OCI-LY7 (cell line): ENCODE data around the gene PARVB. TPM values are rescaled to one million over a fixed set of nuclear protein-coding genes. Genes with fewer than 3 reads are reported as not detected.

Experiments used
- BruUV-seq: library from RNA; stranded (reverse); fragments of 400-500 nt; replicated peaks from 2 replicates; lab custom pipeline; 2021; lab: Mats Ljungman, UMichigan
- CTCF ChIA-PET: fragments of 300-600 bp; sonication (Branson Sonifier 250); formaldehyde crosslinking; loops from one replicate; lab custom pipeline; 2022; ENCODE audit warnings: antibody characterized with exemption; ENCODE audit not compliant: unreplicated experiment; lab: Charles Lee
- POLR2A ChIA-PET: fragments of 300-600 bp; sonication (Branson Sonifier 250); formaldehyde crosslinking; loops from one replicate; lab custom pipeline; 2022; ENCODE audit warnings: antibody characterized with exemption; lab: Charles Lee
- DNase-seq: peaks from one replicate; pipeline ENCODE4 v3.0.0-alpha.2; 2015; ENCODE audit warnings: low spot score
- H2AFZ ChIP-seq: fragments of 200-600 bp; sonication (generic), shearing (Covaris generic); 2 replicates; pipeline ENCODE4 v1.6.1; 2014; ENCODE audit warnings: mild to moderate bottlenecking, antibody characterized with exemption, low read length, moderate library complexity
- H3K27ac ChIP-seq: fragments of 200-600 bp; sonication (generic); 2 replicates; pipeline ENCODE4 v1.5.1; 2014; ENCODE audit warnings: mixed run types, low read depth, mild to moderate bottlenecking, moderate library complexity, low read length, inconsistent platforms; ENCODE audit not compliant: poor library complexity, severe bottlenecking
- H3K36me3 ChIP-seq: fragments of 200-600 bp; sonication (generic); 2 replicates; pipeline ENCODE4 v1.6.1; 2014; ENCODE audit warnings: mild to moderate bottlenecking, antibody characterized with exemption, low read length, moderate library complexity, mixed read lengths; ENCODE audit not compliant: insufficient read depth
- H3K4me1 ChIP-seq: fragments of 200-600 bp; sonication (generic); 2 replicates; pipeline ENCODE4 v1.5.1; 2014; ENCODE audit warnings: mild to moderate bottlenecking, low read length; ENCODE audit not compliant: insufficient read depth, poor library complexity, severe bottlenecking
- H3K4me2 ChIP-seq: fragments of 200-600 bp; sonication (generic); 2 replicates; pipeline ENCODE4 v1.6.1; 2014; ENCODE audit warnings: mild to moderate bottlenecking, low read length
- H3K4me3 ChIP-seq: fragments of 200-600 bp; sonication (generic); 2 replicates; pipeline ENCODE4 v1.5.1; 2014; ENCODE audit warnings: mild to moderate bottlenecking, low read depth, low read length; ENCODE audit not compliant: poor library complexity, severe bottlenecking
- H3K79me2 ChIP-seq: fragments of 200-600 bp; sonication (generic); 2 replicates; pipeline ENCODE4 v1.6.1; 2016; ENCODE audit warnings: low read depth, mild to moderate bottlenecking, low read length, moderate library complexity, mixed read lengths; ENCODE audit not compliant: insufficient read depth
- H3K9me2 ChIP-seq: fragments of 200-600 bp; sonication (generic); 2 replicates; pipeline ENCODE4 v1.6.1; 2016; ENCODE audit warnings: mild to moderate bottlenecking, low read length, mixed read lengths; ENCODE audit not compliant: insufficient read depth
- H3K9me3 ChIP-seq: fragments of 200-600 bp; sonication (generic); 2 replicates; pipeline ENCODE4 v1.6.1; 2014; ENCODE audit warnings: mild to moderate bottlenecking, mixed run types, low read length, mixed read lengths
- H4K20me1 ChIP-seq: fragments of 200-600 bp; sonication (generic); 2 replicates; pipeline ENCODE4 v1.6.1; 2014; ENCODE audit warnings: mild to moderate bottlenecking, antibody characterized with exemption, low read length, moderate library complexity, mixed read lengths; ENCODE audit not compliant: insufficient read depth
- CTCF ChIP-seq: fragments of 200-600 bp; sonication (generic); conservative IDR thresholded peaks from 2 replicates; pipeline ENCODE4 v1.5.1; 2014; ENCODE audit warnings: mild to moderate bottlenecking, antibody characterized with exemption, low read length, moderate library complexity, mixed read lengths
- EZH2phosphoT487 ChIP-seq: fragments of 200-600 bp; sonication (generic); IDR thresholded peaks from 2 replicates; pipeline ENCODE4 v1.6.1; 2018; ENCODE audit warnings: low read depth, borderline replicate concordance, mild to moderate bottlenecking, mixed run types, antibody characterized with exemption, low read length, moderate library complexity, mixed read lengths
- intact Hi-C: fragments of 100-400 bp; cut with micrococcal nuclease; formaldehyde crosslinking; loops from one replicate; pipeline ENCODE4 v1.10.0; 2022; ENCODE audit not compliant: unreplicated experiment
- total RNA-seq, 2 experiments: library from RNA; depleted of rRNA in 1 of 2; stranded (reverse); fragments of >200 nt in 1 of 2; shearing (Covaris generic) in 1 of 2; gene quantifications; 2 replicates each; pipeline ENCODE4 v1.2.3, GENCODE V29; 2014 to 2022

Gene PARVB
- total RNA-seq, 2 experiments from 2014 or later: 0.34 TPM; not detected in 1

- ChIA-PET POLR2A (no interaction called here), CTCF (no interaction called here)
- Histone ChIP-seq H2AFZ (no peak overlapping the region), H3K4me2 (no peak overlapping the region), H3K79me2 (no peaks in the 10 kb centered on the region), H3K9me2 (no peaks in the 10 kb centered on the region), H3K9me3 (no peaks in the 10 kb centered on the region), H3K4me1 (peaks cover 8% of the 10 kb centered on the region), H3K36me3 (no peaks in the 10 kb centered on the region), H4K20me1 (no peaks in the 10 kb centered on the region), H3K4me3 (no peak overlapping the region), H3K27ac (no peak overlapping the region)
- intact Hi-C loops: loop anchor here (10.0 kb wide), 1 partner anchor 134 kb away; no protein-coding TSS in a partner anchor
- no peak for DNase-seq
- TF ChIP-seq EZH2phosphoT487 (no peak), CTCF (no peak)
- BruUV-seq: no TSS peak
Measured at GRCh38 chr22:44190381-44190976, 166.4 kb downstream of the PARVB start.

- no peak for TF ChIP-seq EZH2phosphoT487
- TF ChIP-seq CTCF: no peak
- POLR2A ChIA-PET: no interaction called here
- H3K79me2 ChIP-seq: no peaks in the 10 kb centered on the region
- DNase-seq: no peak
- no peak overlapping the region for H3K4me3 ChIP-seq
- H3K9me3 ChIP-seq: no peaks in the 10 kb centered on the region
- H3K4me2 ChIP-seq: no peak overlapping the region
- H2AFZ ChIP-seq: no peak overlapping the region
- no peaks in the 10 kb centered on the region for H4K20me1 ChIP-seq
- intact Hi-C loops: loop anchor here (10.0 kb wide), 1 partner anchor 134 kb away; no protein-coding TSS in a partner anchor
- H3K36me3 ChIP-seq: no peaks in the 10 kb centered on the region
- H3K27ac ChIP-seq: no peak overlapping the region
- BruUV-seq: no TSS peak
- H3K9me2 ChIP-seq: no peaks in the 10 kb centered on the region
- CTCF ChIA-PET: no interaction called here
- peaks cover 12% of the 10 kb centered on the region for H3K4me1 ChIP-seq
Measured at GRCh38 chr22:44191036-44191454, 166.9 kb downstream of the PARVB start.

- H3K27ac ChIP-seq: no peak overlapping the region
- H4K20me1 ChIP-seq: no peaks in the 10 kb centered on the region
- H2AFZ ChIP-seq: no peak overlapping the region
- BruUV-seq: no TSS peak
- no peaks in the 10 kb centered on the region for H3K9me2 ChIP-seq
- intact Hi-C loops: loop anchor here (10.0 kb wide), 1 partner anchor 133 kb away; no protein-coding TSS in a partner anchor
- TF ChIP-seq EZH2phosphoT487 (no peak), CTCF (no peak)
- POLR2A ChIA-PET: no interaction called here
- H3K9me3 ChIP-seq: no peaks in the 10 kb centered on the region
- no peak overlapping the region for H3K4me2 ChIP-seq
- CTCF ChIA-PET: no interaction called here
- H3K36me3 ChIP-seq: no peaks in the 10 kb centered on the region
- peaks cover 12% of the 10 kb centered on the region for H3K4me1 ChIP-seq
- peak; percentile 41 for DNase-seq
- H3K79me2 ChIP-seq: no peaks in the 10 kb centered on the region
- no peak overlapping the region for H3K4me3 ChIP-seq
Measured at GRCh38 chr22:44192098-44192815, 168.2 kb downstream of the PARVB start.
